Gastroesophageal sphincter (tissue), 4 donors: ENCODE data around the gene KLHL2. TPM values are rescaled to one million over a fixed set of nuclear protein-coding genes. Genes with fewer than 3 reads are reported as not detected.
"Not testable (repeated sequence)": the region's sequence is repeated elsewhere in the genome, so short reads cannot be mapped to it uniquely, and the experiment has no call there.

Source experiments
- ATAC-seq: fragments of 150-250 bp; one replicate; pipeline ENCODE4 v1.9.1; 2016; ENCODE audit warnings: mild to moderate bottlenecking, moderate library complexity
- H3K27ac ChIP-seq, 4 donors: fragments of 200-600 bp; sonication (generic) in 3 of 4; 1 replicate in 3 of 4; 2 replicates in 1 of 4; pipeline ENCODE4 v1.5.1; 2016 to 2019
- H3K27me3 ChIP-seq: fragments of 200-600 bp; sonication (generic); one replicate; pipeline ENCODE4 v1.5.1; 2019
- H3K36me3 ChIP-seq, 2 donors: fragments of 200-600 bp; sonication (generic); one replicate each; pipeline ENCODE4 v1.5.1; 2019; ENCODE audit warnings: control low read depth in 1 of 2
- H3K4me1 ChIP-seq, 3 donors: fragments of 200-600 bp; sonication (generic); 1 replicate in 2 of 3; 2 replicates in 1 of 3; pipeline ENCODE4 v1.5.1; 2016 to 2019; ENCODE audit warnings: control low read depth in 2 of 3
- H3K4me3 ChIP-seq, 2 donors: fragments of 200-600 bp; sonication (generic); one replicate each; pipeline ENCODE4 v1.5.1; 2019; ENCODE audit warnings: mild to moderate bottlenecking in 1 of 2, moderate library complexity in 1 of 2
- H3K9me3 ChIP-seq, 3 donors: fragments of 200-600 bp; sonication (generic); one replicate each; pipeline ENCODE4 v1.5.1; 2017 to 2019; ENCODE audit warnings: control low read depth in 2 of 3
- EP300 ChIP-seq: sonication (generic); formaldehyde crosslinking; IDR thresholded peaks from one replicate; pipeline ENCODE4 v1.6.1; 2017; ENCODE audit warnings: antibody characterized with exemption, mild to moderate bottlenecking
- POLR2A ChIP-seq, 2 donors: fragments of 450-650 bp; IDR thresholded peaks; one replicate each; pipeline ENCODE4 v1.6.1; 2017; ENCODE audit warnings: antibody characterized with exemption in 2 of 2, mild to moderate bottlenecking in 2 of 2, moderate library complexity in 1 of 2
- POLR2AphosphoS5 ChIP-seq: sonication (generic); formaldehyde crosslinking; IDR thresholded peaks from one replicate; pipeline ENCODE4 v1.6.1; 2017; ENCODE audit warnings: antibody characterized with exemption
- WGBS, 2 donors: methylation state at CpG; one replicate each; pipeline ENCODE4 v1.1.5; 2018; ENCODE audit warnings: low coverage in 1 of 2; 5-methylcytosine and 5-hydroxymethylcytosine counted together
- total RNA-seq, 4 donors: library from RNA; depleted of rRNA; stranded (reverse); fragments of >200 nt; gene quantifications; one replicate each; pipeline ENCODE4 v1.1.0, GENCODE V29; 2016
- TF ChIP-seq, protein P1 (sequence below), 4 experiments: fragments of 200-600 bp in 2 of 4; fragments of 450-650 bp in 2 of 4; sonication (generic) in 1 of 4; IDR thresholded peaks; one replicate each; pipeline ENCODE4 v1.5.1; 2017 to 2019; ENCODE audit warnings: antibody characterized with exemption in 4 of 4, mild to moderate bottlenecking in 2 of 4, moderate library complexity in 2 of 4

Gene KLHL2
- total RNA-seq, 4 donors from 2014 or later: 25.0 to 35.1 (median 31.1) TPM

DNA sequence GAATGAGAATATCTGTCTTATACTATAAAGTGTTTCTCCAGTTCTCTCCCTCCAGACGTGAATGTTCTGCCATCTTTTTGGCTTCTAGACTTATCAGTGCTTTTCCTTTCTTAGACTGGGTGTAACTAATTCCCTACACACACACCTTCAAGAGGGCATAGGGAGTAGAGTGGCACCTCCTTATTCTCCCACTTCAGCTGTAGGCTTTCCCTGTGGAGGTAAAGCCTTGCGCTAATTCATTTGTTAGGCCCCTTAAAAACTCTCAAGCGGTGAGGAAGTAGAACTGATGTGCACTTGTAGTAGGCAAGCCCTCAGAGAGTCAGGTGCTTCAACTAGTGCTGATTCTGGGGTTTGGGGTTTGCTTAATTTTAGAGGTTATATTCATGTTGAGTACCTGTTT, 10.0 kb downstream of the KLHL2 start:
- Histone ChIP-seq H3K4me1 (peaks cover 0 to 49% (median 8%) of the 10 kb centered on the region in 3 donors), H3K9me3 (no peaks in the 10 kb centered on the region), H3K4me3 (no peak overlapping the region), H3K36me3 (no peaks in the 10 kb centered on the region), H3K27me3 (no peaks in the 10 kb centered on the region), H3K27ac (peak overlapping the region in 1 of 4 donors; percentile 9)
- no peak for TF ChIP-seq POLR2A (IDR thresholded peaks at IDR 0.05)
- WGBS, 2 donors: 50 to 81% methylated on average over 2 to 3 of the region's 3 CpGs
- no peak for ATAC-seq

DNA sequence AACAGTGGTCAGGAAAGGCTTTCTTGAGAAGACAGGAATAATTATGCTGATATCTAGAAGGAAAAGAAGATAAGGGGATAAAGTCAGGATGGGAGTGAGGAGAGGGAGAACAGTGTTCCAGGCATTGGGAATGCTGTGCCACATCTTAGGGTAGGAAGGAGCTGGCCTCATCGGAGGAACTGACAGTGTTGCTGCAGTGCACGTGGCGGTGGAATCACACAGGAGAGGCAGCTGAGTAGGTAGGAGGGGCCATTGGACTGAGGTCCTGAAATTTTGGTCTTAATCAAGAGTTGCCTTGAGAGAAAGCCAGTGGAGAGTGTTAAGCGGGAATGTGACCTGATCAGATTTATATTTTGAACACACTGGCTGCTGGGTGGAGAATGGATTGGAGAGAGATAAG, 13.9 kb downstream of the KLHL2 start:
- not testable (repeated sequence) for H3K27me3 ChIP-seq, H3K36me3 ChIP-seq, H3K4me3 ChIP-seq, ATAC-seq, H3K9me3 ChIP-seq
- Histone ChIP-seq H3K27ac (peak overlapping the region in 3 of 4 donors; percentile 51 to 72 (median 71)), H3K4me1 (peaks cover 0 to 38% (median 9%) of the 10 kb centered on the region in 3 donors)
- WGBS, 2 donors: 59 to 90% methylated on average over 2 to 4 of the region's 4 CpGs

DNA sequence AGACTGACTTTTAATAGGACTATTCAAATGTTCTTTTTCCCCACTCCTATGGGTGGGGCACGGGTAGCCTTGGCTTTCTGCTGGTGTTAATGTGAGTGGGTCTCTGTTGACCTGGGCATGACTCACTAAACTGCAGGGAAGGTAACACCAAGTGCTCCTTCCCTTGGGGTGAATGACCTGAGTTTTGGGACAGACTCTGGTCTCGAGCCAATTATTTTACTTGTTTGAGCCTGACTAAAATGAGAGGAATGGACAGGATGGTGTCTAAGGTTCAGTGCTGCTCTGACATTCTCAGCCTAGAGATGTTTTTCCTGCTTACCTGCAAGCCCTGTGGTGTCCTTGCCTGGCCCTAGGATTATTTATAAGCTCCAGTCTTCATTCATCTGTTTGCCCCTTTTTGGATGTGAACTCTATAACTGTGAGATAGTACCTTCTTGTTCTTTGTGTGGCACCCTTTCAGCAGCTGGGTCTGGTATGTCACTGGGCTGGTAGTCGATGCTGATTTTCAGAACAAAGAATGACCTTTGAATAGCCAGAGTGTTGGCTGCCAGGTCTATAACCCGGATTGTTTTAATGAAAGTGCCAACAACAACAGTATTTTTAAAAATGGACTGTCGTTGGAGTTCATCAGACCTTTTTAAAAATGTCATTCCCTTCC, 14.8 kb downstream of the KLHL2 start:
- Histone ChIP-seq H3K27ac (peak overlapping the region; percentile 29 to 72 (median 61)), H3K4me1 (peaks cover 0 to 30% (median 9%) of the 10 kb centered on the region in 3 donors)
- H3K4me3 ChIP-seq, H3K36me3 ChIP-seq, H3K27me3 ChIP-seq, H3K9me3 ChIP-seq: not testable (repeated sequence)
- peak; percentile 49 for TF ChIP-seq POLR2AphosphoS5
- WGBS, 2 donors: 18 to 33% methylated on average over 3 of the region's 5 CpGs
- ATAC-seq: peak; percentile 61

DNA sequence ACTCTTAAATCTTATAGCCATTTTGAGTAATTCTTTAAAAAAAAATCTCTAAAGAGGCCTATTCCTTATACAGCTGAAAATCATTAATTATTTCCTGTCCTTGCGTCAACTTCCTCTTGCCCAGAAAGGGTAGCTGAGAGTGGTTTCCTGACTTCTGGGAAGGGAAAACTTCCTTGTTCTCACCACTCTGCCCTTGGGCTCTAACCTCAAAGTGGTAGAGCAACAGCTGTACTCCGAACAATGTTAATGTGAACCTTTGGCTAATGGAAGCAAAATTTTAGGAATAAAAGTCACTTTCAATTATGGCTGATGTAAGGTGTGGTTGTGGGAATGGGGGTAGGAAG, 15.3 kb downstream of the KLHL2 start:
- ATAC-seq: peak; percentile 77
- Histone ChIP-seq H3K27ac (peak overlapping the region; percentile 29 to 72 (median 61)), H3K9me3 (no peaks in the 10 kb centered on the region), H3K4me1 (peaks cover 0 to 26% (median 9%) of the 10 kb centered on the region in 3 donors), H3K27me3 (no peaks in the 10 kb centered on the region), H3K36me3 (no peaks in the 10 kb centered on the region), H3K4me3 (no peak overlapping the region)
- TF ChIP-seq POLR2AphosphoS5 (peak; percentile 57), POLR2A (IDR thresholded peaks at IDR 0.05) (no peak), EP300 (no peak)
- TF ChIP-seq, protein P1, sequence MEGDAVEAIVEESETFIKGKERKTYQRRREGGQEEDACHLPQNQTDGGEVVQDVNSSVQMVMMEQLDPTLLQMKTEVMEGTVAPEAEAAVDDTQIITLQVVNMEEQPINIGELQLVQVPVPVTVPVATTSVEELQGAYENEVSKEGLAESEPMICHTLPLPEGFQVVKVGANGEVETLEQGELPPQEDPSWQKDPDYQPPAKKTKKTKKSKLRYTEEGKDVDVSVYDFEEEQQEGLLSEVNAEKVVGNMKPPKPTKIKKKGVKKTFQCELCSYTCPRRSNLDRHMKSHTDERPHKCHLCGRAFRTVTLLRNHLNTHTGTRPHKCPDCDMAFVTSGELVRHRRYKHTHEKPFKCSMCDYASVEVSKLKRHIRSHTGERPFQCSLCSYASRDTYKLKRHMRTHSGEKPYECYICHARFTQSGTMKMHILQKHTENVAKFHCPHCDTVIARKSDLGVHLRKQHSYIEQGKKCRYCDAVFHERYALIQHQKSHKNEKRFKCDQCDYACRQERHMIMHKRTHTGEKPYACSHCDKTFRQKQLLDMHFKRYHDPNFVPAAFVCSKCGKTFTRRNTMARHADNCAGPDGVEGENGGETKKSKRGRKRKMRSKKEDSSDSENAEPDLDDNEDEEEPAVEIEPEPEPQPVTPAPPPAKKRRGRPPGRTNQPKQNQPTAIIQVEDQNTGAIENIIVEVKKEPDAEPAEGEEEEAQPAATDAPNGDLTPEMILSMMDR (IDR thresholded peaks at IDR 0.05): no peak
- 13 to 32% methylated on average over 2 of the region's 2 CpGs for WGBS, 2 donors

DNA sequence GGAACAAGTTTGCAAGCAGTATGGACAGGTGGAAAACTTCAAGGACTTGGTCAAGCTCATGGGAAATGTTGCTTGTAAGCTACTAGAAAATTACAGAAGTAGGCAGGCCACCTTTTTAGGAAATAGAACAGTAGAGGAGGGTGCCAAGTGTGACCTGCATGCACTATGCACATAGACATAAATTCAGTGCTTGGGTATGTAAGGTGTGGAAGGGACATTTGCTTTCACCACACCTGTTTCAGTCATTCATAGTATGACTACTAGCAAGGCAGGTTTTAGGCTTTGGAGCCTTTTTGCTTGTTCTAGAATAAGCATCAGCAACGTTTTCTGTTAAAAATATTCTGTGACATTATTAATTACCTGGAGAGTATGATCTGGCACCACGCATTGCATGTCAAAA, 20.0 kb downstream of the KLHL2 start:
- H3K27ac ChIP-seq, H3K27me3 ChIP-seq, H3K4me3 ChIP-seq, ATAC-seq, H3K36me3 ChIP-seq, H3K9me3 ChIP-seq: not testable (repeated sequence)
- 78 to 82% methylated on average over 2 of the region's 2 CpGs for WGBS, 2 donors
- peaks cover 0 to 12% (median 4%) of the 10 kb centered on the region in 3 donors for H3K4me1 ChIP-seq

DNA sequence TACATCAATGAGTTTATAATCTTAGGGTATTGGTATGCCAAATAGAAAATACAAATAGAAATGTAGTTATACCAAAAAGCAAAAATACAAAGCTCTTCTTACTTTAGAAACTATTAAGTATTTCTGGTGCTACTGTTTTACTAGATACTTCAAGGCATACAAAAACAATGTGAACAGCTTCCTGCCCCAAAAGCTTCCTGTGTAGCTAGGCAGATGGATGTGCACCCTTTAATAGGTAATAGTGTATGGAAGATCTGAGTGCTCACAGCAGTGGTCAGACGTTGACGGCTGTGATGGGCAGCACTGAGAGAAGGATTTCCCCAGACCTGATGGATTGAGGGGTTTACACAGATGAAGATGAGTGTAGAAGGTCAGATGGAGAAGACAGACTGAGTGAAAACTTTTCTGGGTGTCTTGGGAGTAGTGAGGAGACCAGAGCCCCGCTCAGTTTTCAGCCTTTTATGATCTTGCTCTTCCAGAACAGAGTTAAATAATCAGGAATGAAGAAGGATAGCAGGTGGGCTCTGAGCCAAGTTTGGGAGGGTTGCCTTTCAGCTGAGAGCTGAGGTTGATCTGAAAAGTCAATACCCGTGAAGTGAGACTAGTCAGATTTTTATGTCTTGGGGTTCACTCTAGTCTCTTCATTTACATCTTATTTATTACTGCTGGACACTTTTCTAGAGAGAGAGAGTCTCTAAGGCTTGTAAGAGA, 22.3 kb downstream of the KLHL2 start:
- H3K9me3 ChIP-seq, ATAC-seq, H3K27ac ChIP-seq, H3K4me3 ChIP-seq, H3K36me3 ChIP-seq, H3K4me1 ChIP-seq, H3K27me3 ChIP-seq: not testable (repeated sequence)
- 72 to 74% methylated on average over 3 to 4 of the region's 4 CpGs for WGBS, 2 donors

DNA sequence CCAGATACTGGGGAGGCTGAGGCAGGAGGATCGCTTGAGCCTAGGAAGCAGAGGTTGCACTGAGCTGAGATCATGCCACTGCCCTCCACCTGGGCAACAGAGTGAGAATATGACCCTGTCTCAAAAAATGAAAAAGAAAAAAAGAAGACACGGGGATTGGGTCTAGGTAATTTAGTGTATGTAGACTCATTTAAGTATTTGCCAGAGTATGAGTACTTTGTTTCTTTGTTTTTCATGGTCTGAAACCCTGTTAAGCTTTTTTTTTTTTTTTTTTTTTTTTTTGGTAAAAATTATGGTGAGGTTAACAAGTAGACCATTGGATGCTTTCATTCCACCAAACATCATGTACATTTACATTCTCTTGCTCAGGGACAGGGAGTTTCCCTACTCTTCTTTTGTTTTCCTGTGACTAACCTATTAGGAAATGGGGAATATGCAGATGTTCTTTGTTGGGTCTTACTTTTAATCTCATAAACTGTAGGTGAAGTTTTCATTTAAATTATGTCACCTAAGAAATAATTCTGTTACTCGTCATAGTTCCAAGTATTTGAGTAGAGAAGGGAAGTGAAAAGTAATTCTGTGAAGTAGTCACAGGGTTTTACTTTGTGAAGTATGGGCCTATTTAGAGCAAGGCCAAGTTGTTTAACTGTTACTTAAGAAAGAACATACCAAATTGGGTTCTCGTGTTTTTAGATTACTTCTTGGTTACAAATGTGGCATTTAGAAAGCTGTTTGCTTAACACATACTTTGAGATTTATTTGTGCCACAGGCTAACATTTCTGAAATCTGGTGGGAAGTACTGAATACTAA, 25.5 kb downstream of the KLHL2 start:
- H3K27ac ChIP-seq, H3K36me3 ChIP-seq, H3K4me1 ChIP-seq, H3K9me3 ChIP-seq, ATAC-seq, H3K4me3 ChIP-seq, H3K27me3 ChIP-seq: not testable (repeated sequence)
- 76 to 78% methylated on average over 4 of the region's 4 CpGs for WGBS, 2 donors

DNA sequence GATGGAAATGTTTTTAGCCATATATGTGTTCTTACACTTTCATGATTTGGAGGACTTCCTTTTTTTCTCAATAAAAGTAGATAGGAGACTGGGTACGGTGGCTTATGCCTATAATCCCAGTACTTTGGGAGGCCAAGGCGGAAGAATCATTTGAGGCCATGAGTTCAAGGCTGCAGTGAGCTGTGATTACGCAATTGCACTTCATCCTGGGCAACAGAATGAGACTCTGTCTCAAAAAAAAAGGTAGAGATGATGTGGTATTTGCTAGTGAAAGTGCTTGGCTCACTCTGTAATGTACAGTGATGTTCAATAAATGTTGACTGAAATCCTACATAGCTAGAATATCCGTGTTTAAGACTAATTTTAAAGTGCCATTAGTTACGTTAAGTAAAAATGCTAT, 27.4 kb downstream of the KLHL2 start:
- Histone ChIP-seq H3K9me3 (no peaks in the 10 kb centered on the region), H3K4me3 (no peak overlapping the region), H3K4me1 (no peaks in the 10 kb centered on the region), H3K27ac (no peak overlapping the region), H3K27me3 (no peaks in the 10 kb centered on the region), H3K36me3 (peaks cover 0 to 12% of the 10 kb centered on the region in 2 donors)
- no peak for TF ChIP-seq EP300
- TF ChIP-seq POLR2AphosphoS5: no peak
- TF ChIP-seq POLR2A (IDR thresholded peaks at IDR 0.05): no peak
- TF ChIP-seq, protein P1 (IDR thresholded peaks at IDR 0.05): no peak
- WGBS, 2 donors: 88 to 92% methylated on average over 3 to 5 of the region's 5 CpGs
- ATAC-seq: no peak

DNA sequence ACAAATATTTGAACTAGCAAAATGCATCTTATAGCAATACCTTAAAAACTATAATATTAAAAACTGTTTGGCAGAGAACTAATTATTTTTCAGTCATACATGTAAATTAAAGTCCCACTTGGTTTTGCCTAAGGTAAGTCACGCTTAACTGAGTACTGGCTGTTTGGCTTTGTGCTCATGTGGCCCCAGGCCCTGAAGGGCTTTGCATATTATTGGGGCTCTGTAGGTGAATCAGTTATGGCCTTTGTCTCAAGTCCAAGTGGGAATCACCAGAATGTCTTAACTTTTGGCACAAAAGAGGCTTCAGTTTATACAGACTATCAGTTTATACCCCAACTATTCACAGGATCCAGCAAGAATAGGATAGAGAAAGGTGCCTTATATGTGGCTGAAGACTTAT, 29.5 kb downstream of the KLHL2 start:
- peaks cover 0 to 12% of the 10 kb centered on the region in 2 donors for H3K36me3 ChIP-seq
- not testable (repeated sequence) for ATAC-seq, H3K4me3 ChIP-seq, H3K27me3 ChIP-seq, H3K9me3 ChIP-seq, H3K27ac ChIP-seq, H3K4me1 ChIP-seq
- no CpG with 5 or more reads among the region's 1 CpG for WGBS, 2 donors

DNA sequence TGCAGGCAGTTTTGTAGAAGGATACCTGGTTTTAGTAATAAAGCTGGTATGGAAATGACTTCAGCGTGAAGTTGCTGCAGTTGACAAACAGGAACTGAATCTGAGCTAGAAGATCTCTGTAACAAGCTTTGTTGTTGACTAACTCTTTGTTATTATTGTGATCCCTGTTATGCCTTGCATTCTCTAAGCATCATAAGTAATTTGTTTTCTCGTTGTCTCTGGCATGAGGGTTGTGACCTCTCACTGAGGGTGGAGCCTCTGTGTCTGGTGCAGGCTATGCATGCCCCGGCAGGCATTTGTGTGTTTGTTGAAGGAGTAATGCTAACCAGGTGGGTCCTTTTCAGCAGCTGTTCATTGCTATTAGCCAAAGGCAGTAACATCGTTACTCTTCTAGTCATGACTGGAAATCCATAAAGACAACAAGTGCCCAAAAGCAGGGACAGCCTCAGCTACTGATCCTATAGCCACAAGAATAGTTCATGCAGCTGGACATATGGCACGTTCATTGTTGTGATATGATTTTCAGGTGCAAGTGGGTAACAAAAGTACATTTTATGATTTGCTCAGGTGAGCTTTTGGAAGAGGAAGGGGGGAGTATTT, 30.8 kb downstream of the KLHL2 start:
- not testable (repeated sequence) for H3K9me3 ChIP-seq, H3K4me3 ChIP-seq, H3K27ac ChIP-seq, H3K27me3 ChIP-seq, H3K4me1 ChIP-seq, ATAC-seq
- WGBS, 2 donors: 57 to 66% methylated on average over 3 of the region's 5 CpGs
- H3K36me3 ChIP-seq: peaks cover 0 to 12% of the 10 kb centered on the region in 2 donors
